Measurements from ENCODE around the gene DUSP8. TPM values are rescaled to one million over a fixed set of nuclear protein-coding genes. Genes with fewer than 3 reads are reported as not detected.

DUSP8 gene
- polyA plus RNA-seq, 2 donors: 0.69 to 0.84 TPM

DNA sequence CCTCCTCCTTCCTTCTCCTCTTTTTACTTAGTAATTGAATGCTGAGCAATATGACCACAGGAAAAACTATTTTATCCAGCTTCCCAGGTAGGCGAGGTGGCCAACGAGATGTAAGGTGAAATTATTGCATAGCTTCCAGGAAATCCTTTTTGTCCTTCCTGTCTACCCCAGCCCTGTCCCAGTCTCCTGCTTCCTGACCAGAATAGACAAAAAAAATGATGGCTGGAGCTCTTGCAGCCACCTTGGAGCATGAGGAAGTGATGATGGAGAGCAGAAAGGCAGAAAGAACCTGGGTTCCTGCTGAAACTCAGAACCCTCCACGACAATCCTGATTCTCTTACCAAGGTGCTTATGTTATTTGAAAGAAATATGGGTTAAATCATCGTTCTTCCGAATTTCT, 33.9 kb downstream of the DUSP8 start:
- Histone ChIP-seq H3K4me3 (ENCODE audit: low read depth in 1 of 2, low read length in 2 of 2) (no peak overlapping the region), H3K27ac (ENCODE audit: low read depth in 2 of 2, low read length in 1 of 2) (no peak overlapping the region), H3K27me3 (ENCODE audit: control insufficient read depth in 1 of 2, insufficient read depth in 2 of 2, low read length in 2 of 2) (no peaks in the 10 kb centered on the region), H3K9me3 (ENCODE audit: control insufficient read depth in 2 of 2, insufficient read depth in 1 of 2, low read depth in 1 of 2, low read length in 1 of 2) (no peaks in the 10 kb centered on the region), H3K36me3 (ENCODE audit: control insufficient read depth in 2 of 2, insufficient read depth in 2 of 2, low read length in 1 of 2) (peaks cover 0 to 6% of the 10 kb centered on the region in 2 donors), H3K4me1 (ENCODE audit: control insufficient read depth in 2 of 2, insufficient read depth in 2 of 2, low read length in 1 of 2) (peaks cover 15 to 16% of the 10 kb centered on the region in 2 donors)
- 80 to 91% methylated on average over 5 of the region's 5 CpGs for WGBS, 2 donors

DNA sequence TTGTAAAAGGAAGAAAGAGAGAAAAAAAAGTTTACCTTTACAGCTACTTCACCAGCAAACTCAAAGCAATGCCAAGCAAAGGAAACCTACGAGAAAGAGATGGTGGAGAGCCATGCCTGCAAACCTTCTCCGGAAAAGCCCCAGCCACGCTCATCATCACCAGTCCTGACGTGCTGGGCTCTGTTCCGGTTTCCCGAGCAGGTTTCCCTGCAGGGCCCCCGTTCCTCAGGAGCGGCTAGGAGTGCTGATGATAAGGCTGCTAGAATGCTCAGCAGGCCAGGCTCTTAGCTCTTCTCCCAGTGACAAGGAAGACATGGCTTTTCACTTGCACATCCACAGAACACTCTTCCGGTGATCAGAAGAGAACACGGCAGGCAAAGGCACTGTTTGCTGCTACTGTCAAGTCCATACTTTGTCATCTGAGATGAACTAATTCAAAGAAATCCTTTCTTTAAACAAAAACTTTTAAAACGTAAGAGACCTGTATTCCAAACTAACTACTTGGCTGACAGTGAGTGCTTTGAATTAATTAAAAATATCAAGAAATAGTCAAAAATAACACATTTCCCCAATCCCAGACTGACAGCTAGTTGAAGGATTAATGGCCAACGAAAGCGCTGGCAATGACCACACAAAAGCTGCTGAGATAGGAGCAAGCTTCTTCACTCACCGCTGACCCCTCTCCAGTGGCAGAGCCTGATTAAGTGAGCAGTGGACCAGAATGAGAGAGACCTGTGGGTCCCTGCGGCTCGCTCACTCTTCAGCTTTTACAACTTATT, 35.8 kb downstream of the DUSP8 start:
- H3K27me3 ChIP-seq (ENCODE audit: control insufficient read depth in 1 of 2, insufficient read depth in 2 of 2, low read length in 2 of 2): no peaks in the 10 kb centered on the region
- H3K9me3 ChIP-seq (ENCODE audit: control insufficient read depth in 2 of 2, insufficient read depth in 1 of 2, low read depth in 1 of 2, low read length in 1 of 2): no peaks in the 10 kb centered on the region
- H3K4me3 ChIP-seq (ENCODE audit: low read depth in 1 of 2, low read length in 2 of 2): no peak overlapping the region
- 68 to 70% methylated on average over 16 of the region's 16 CpGs for WGBS, 2 donors
- no peak overlapping the region for H3K27ac ChIP-seq (ENCODE audit: low read depth in 2 of 2, low read length in 1 of 2)
- peaks cover 0 to 6% of the 10 kb centered on the region in 2 donors for H3K36me3 ChIP-seq (ENCODE audit: control insufficient read depth in 2 of 2, insufficient read depth in 2 of 2, low read length in 1 of 2)
- H3K4me1 ChIP-seq (ENCODE audit: control insufficient read depth in 2 of 2, insufficient read depth in 2 of 2, low read length in 1 of 2): peaks cover 15 to 35% of the 10 kb centered on the region in 2 donors

DNA sequence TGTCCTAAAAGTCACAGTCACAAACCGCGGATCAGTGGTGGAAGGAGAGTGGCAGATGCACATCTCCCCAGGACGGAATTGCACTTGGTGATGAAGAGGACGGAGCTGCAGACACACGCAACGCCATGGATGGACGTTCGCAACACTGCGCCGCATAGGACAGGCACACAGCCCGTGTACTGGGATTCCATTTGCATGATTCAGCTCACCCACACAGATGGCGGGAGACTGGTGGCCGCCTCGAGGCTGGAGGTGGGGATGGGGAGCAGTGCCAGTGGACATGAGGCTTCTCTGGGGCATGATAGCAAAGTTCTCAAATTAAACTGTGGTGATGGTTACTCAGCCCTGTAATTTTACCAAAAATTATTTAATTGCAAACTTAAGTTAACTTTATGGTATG, 37.4 kb downstream of the DUSP8 start:
- no peak overlapping the region for H3K27ac ChIP-seq (ENCODE audit: low read depth in 2 of 2, low read length in 1 of 2)
- peaks cover 20 to 45% of the 10 kb centered on the region in 2 donors for H3K4me1 ChIP-seq (ENCODE audit: control insufficient read depth in 2 of 2, insufficient read depth in 2 of 2, low read length in 1 of 2)
- peaks cover 0 to 10% of the 10 kb centered on the region in 2 donors for H3K36me3 ChIP-seq (ENCODE audit: control insufficient read depth in 2 of 2, insufficient read depth in 2 of 2, low read length in 1 of 2)
- 65 to 74% methylated on average over 14 of the region's 14 CpGs for WGBS, 2 donors
- H3K27me3 ChIP-seq (ENCODE audit: control insufficient read depth in 1 of 2, insufficient read depth in 2 of 2, low read length in 2 of 2): no peaks in the 10 kb centered on the region
- H3K9me3 ChIP-seq (ENCODE audit: control insufficient read depth in 2 of 2, insufficient read depth in 1 of 2, low read depth in 1 of 2, low read length in 1 of 2): no peaks in the 10 kb centered on the region
- H3K4me3 ChIP-seq (ENCODE audit: low read depth in 1 of 2, low read length in 2 of 2): no peak overlapping the region

DNA sequence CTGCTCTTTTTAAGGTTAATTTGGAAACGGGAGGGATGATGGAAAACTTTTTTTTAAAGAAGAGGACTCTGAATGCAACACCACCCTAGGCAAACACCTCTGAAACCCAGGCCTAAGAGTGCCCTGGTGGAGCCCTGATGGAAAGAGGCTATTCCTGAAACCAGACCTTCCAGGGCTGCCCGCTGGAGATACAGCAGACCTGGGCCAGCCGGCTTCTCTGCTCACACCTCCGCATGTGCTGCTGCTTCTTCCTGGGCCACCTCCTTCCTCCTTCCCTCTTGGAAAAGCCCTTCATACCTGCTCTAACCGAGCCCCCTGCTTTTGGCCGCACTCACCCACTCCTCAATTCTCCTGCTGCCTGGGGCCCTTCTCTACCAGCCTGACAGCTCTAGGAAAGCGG, 37.9 kb downstream of the DUSP8 start:
- no peaks in the 10 kb centered on the region for H3K9me3 ChIP-seq (ENCODE audit: control insufficient read depth in 2 of 2, insufficient read depth in 1 of 2, low read depth in 1 of 2, low read length in 1 of 2)
- no peak overlapping the region for H3K27ac ChIP-seq (ENCODE audit: low read depth in 2 of 2, low read length in 1 of 2)
- H3K4me1 ChIP-seq (ENCODE audit: control insufficient read depth in 2 of 2, insufficient read depth in 2 of 2, low read length in 1 of 2): peaks cover 20 to 50% of the 10 kb centered on the region in 2 donors
- H3K4me3 ChIP-seq (ENCODE audit: low read depth in 1 of 2, low read length in 2 of 2): no peak overlapping the region
- peaks cover 0 to 10% of the 10 kb centered on the region in 2 donors for H3K36me3 ChIP-seq (ENCODE audit: control insufficient read depth in 2 of 2, insufficient read depth in 2 of 2, low read length in 1 of 2)
- 89 to 95% methylated on average over 7 of the region's 7 CpGs for WGBS, 2 donors
- H3K27me3 ChIP-seq (ENCODE audit: control insufficient read depth in 1 of 2, insufficient read depth in 2 of 2, low read length in 2 of 2): no peaks in the 10 kb centered on the region

DNA sequence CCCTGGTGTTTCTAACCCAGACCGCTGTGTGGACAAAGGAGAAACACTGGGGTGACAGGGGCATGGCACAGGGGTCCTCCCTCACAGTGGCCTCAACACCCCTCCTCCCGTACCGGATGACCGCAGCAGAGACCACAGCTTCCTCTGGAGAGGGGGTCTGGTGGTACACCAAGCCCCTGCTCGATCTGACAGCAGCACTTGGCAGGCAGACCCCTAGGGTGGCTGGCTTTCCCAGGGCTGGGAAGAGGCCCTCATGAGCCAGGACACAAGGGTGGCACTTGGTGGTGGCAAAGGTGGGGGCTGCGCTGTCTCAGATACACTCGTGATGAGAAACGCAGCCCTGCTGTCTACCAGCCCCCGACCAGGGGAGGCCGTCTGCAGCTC, 38.7 kb downstream of the DUSP8 start:
- H3K27ac ChIP-seq (ENCODE audit: low read depth in 2 of 2, low read length in 1 of 2): peak overlapping the region; percentile 89
- 80 to 89% methylated on average over 10 of the region's 10 CpGs for WGBS, 2 donors
- no peaks in the 10 kb centered on the region for H3K9me3 ChIP-seq (ENCODE audit: control insufficient read depth in 2 of 2, insufficient read depth in 1 of 2, low read depth in 1 of 2, low read length in 1 of 2)
- H3K4me3 ChIP-seq (ENCODE audit: low read depth in 1 of 2, low read length in 2 of 2): no peak overlapping the region
- H3K27me3 ChIP-seq (ENCODE audit: control insufficient read depth in 1 of 2, insufficient read depth in 2 of 2, low read length in 2 of 2): no peaks in the 10 kb centered on the region
- H3K4me1 ChIP-seq (ENCODE audit: control insufficient read depth in 2 of 2, insufficient read depth in 2 of 2, low read length in 1 of 2): peaks cover 20 to 55% of the 10 kb centered on the region in 2 donors
- peaks cover 0 to 10% of the 10 kb centered on the region in 2 donors for H3K36me3 ChIP-seq (ENCODE audit: control insufficient read depth in 2 of 2, insufficient read depth in 2 of 2, low read length in 1 of 2)

DNA sequence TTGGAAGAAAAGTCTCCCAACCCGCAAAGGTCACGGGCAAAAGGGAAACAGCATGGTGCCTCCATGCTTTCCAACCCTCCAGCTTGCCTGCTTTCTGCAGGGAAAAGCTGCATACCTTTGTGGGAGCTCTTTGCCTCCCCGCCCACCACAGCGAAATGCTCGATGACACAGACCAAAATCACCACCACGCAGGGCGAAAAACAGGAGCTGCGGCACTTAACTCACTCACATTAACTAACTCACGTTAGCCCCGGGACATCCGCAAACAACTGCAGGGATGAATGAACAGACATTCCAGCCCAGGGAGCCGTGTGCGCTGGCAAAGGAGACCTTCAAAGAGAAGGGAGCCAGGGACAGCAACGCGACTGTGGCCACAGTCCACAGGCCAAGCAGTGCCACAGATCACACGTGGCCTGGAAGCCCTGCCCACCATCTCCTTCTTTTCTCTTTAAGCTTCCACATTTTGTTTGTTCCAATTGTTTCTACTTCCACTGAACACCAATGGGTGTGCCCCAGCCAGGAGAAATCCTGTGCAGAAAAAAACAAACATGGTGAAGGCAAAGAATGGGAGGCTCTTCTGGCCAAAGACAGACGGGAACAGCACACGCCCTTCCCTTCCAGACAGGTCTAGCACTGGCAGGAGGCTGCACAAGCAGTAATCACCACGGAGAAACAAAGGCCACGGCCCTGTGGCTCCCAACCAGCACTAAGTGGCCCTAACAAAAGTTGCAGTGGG, 39.3 kb downstream of the DUSP8 start:
- H3K4me1 ChIP-seq (ENCODE audit: control insufficient read depth in 2 of 2, insufficient read depth in 2 of 2, low read length in 1 of 2): peaks cover 20 to 55% of the 10 kb centered on the region in 2 donors
- peak overlapping the region; percentile 89 for H3K27ac ChIP-seq (ENCODE audit: low read depth in 2 of 2, low read length in 1 of 2)

DNA sequence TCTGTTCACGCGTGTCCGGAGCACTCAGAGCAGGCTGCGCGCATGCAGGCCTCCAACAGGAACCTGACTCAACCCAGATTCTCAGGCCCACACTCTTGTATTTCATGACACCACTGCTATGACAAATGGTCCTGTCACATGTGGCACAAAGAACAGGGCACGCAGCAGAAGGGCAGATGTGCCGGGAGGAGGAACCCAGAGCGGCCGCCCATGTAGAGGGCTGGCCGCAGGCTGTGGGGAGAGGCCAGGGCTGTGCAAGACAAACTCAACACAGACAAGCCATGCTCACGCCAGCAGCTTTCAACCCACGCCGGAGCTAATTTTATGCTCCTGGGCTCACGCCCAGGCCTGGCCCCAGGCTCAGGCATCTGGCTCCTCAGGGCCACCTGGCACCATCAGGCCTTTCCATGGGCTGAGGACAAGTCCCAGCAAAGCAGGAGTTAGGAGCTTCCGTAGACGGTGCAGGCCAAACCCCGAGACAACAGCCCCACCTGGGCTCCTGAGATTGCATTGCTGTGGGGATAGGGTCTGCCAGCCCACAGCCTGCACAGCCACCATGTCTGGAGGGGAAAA, 40.0 kb downstream of the DUSP8 start:
- H3K36me3 ChIP-seq (ENCODE audit: control insufficient read depth in 2 of 2, insufficient read depth in 2 of 2, low read length in 1 of 2): peaks cover 1 to 10% of the 10 kb centered on the region in 2 donors
- no peaks in the 10 kb centered on the region for H3K9me3 ChIP-seq (ENCODE audit: control insufficient read depth in 2 of 2, insufficient read depth in 1 of 2, low read depth in 1 of 2, low read length in 1 of 2)
- 42 to 58% methylated on average over 17 of the region's 17 CpGs for WGBS, 2 donors
- H3K4me3 ChIP-seq (ENCODE audit: low read depth in 1 of 2, low read length in 2 of 2): no peak overlapping the region
- H3K4me1 ChIP-seq (ENCODE audit: control insufficient read depth in 2 of 2, insufficient read depth in 2 of 2, low read length in 1 of 2): peaks cover 20 to 53% of the 10 kb centered on the region in 2 donors
- H3K27me3 ChIP-seq (ENCODE audit: control insufficient read depth in 1 of 2, insufficient read depth in 2 of 2, low read length in 2 of 2): no peaks in the 10 kb centered on the region
- peak overlapping the region; percentile 89 for H3K27ac ChIP-seq (ENCODE audit: low read depth in 2 of 2, low read length in 1 of 2)

More for the DNA sequence above, 39.3 kb downstream of the DUSP8 start:
- Histone ChIP-seq H3K4me3 (ENCODE audit: low read depth in 1 of 2, low read length in 2 of 2) (no peak overlapping the region), H3K9me3 (ENCODE audit: control insufficient read depth in 2 of 2, insufficient read depth in 1 of 2, low read depth in 1 of 2, low read length in 1 of 2) (no peaks in the 10 kb centered on the region), H3K27me3 (ENCODE audit: control insufficient read depth in 1 of 2, insufficient read depth in 2 of 2, low read length in 2 of 2) (no peaks in the 10 kb centered on the region), H3K36me3 (ENCODE audit: control insufficient read depth in 2 of 2, insufficient read depth in 2 of 2, low read length in 1 of 2) (peaks cover 0 to 10% of the 10 kb centered on the region in 2 donors)
- 48 to 50% methylated on average over 20 of the region's 20 CpGs for WGBS, 2 donors

DNA sequence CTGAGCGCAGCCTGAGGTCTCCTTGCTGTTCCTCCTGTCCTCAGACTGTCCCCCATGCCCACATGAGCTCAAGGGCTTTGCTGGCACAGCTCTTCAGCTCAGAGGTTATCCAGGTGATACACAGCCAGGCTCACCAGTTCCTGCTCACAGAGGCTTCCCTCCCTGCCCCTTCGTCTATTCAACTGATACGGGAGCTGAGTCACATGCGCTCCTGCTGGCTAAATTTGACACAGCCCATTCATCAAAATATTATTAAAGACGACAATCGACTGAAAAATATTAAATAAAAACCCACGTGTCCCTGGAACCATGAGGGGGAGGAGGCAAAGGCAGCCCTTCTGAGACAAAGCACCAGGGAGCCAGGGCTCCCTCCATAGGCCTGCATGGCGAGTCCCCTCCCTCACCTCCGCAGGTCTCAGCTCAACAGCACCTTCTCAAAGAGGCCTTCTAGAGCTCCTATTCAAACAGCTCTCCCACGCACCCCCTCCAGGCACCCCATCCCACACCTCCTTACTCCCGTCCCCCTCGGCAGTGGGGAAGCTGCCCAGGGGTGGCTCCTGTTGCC, 40.5 kb downstream of the DUSP8 start:
- Histone ChIP-seq H3K4me3 (ENCODE audit: low read depth in 1 of 2, low read length in 2 of 2) (no peak overlapping the region), H3K27me3 (ENCODE audit: control insufficient read depth in 1 of 2, insufficient read depth in 2 of 2, low read length in 2 of 2) (no peaks in the 10 kb centered on the region), H3K4me1 (ENCODE audit: control insufficient read depth in 2 of 2, insufficient read depth in 2 of 2, low read length in 1 of 2) (peaks cover 20 to 53% of the 10 kb centered on the region in 2 donors), H3K36me3 (ENCODE audit: control insufficient read depth in 2 of 2, insufficient read depth in 2 of 2, low read length in 1 of 2) (peaks cover 2 to 12% of the 10 kb centered on the region in 2 donors), H3K27ac (ENCODE audit: low read depth in 2 of 2, low read length in 1 of 2) (peak overlapping the region; percentile 89), H3K9me3 (ENCODE audit: control insufficient read depth in 2 of 2, insufficient read depth in 1 of 2, low read depth in 1 of 2, low read length in 1 of 2) (no peaks in the 10 kb centered on the region)
- 40 to 51% methylated on average over 12 of the region's 12 CpGs for WGBS, 2 donors

DNA sequence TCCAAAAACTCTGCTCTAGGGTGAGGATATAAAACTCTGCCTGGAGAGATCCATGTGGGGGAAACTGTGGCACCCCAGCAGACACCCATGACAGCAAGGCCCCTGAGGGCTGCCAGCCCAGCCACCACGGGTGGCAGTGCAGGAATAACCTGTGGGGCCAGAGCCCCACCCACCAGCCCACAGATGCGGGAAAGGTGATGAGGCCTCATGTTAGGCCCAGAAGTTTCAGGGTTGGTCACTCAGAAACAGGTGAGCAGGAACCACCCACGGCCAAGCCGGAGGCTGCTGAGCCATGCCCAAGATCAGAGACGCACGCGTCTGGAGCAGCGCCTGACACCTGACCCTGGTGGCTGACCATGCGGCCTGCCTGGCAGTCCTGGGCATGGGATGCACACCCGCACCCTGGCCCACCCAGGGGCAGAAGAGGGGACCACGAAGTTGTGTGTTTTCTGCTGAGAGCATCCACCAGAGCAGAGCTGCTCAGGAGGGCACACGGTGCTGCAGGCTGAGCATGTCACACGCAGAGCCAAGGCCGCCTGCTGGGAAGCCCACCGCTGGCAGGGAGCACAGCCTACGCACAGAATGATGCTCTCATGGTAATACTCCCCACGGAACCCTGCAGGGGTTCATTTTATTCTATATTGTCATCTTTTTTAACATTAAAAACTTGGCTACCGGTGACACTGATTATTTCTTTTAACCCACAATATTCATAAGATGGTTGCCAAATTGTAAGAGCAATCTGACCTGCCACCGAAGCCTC, 41.2 kb downstream of the DUSP8 start:
- no peaks in the 10 kb centered on the region for H3K27me3 ChIP-seq (ENCODE audit: control insufficient read depth in 1 of 2, insufficient read depth in 2 of 2, low read length in 2 of 2)
- 71 to 81% methylated on average over 19 of the region's 19 CpGs for WGBS, 2 donors
- peak overlapping the region; percentile 89 for H3K27ac ChIP-seq (ENCODE audit: low read depth in 2 of 2, low read length in 1 of 2)
- H3K4me3 ChIP-seq (ENCODE audit: low read depth in 1 of 2, low read length in 2 of 2): peak overlapping the region in 1 of 2 donors; percentile 10
- H3K9me3 ChIP-seq (ENCODE audit: control insufficient read depth in 2 of 2, insufficient read depth in 1 of 2, low read depth in 1 of 2, low read length in 1 of 2): no peaks in the 10 kb centered on the region
- H3K4me1 ChIP-seq (ENCODE audit: control insufficient read depth in 2 of 2, insufficient read depth in 2 of 2, low read length in 1 of 2): peaks cover 20 to 56% of the 10 kb centered on the region in 2 donors
- H3K36me3 ChIP-seq (ENCODE audit: control insufficient read depth in 2 of 2, insufficient read depth in 2 of 2, low read length in 1 of 2): peaks cover 2 to 12% of the 10 kb centered on the region in 2 donors

All from esophagus (tissue), 2 donors.